Stomach (tissue), 9 donors: ENCODE measurements around the gene CABLES2. TPM values are rescaled to one million over a fixed set of nuclear protein-coding genes. Genes with fewer than 3 reads are reported as not detected.

Source experiments
- DNase-seq, 2 donors: peaks; one replicate each; pipeline versions ENCODE4 v3.0.0 to v3.0.0-alpha.2; 2013 to 2019
- H3K27ac ChIP-seq, 5 donors: fragments of 200-600 bp in 4 of 5; sonication (generic) in 4 of 5; one replicate each; pipeline ENCODE4 v1.5.1; 2013 to 2019; ENCODE audit warnings: mild to moderate bottlenecking in 1 of 5, moderate library complexity in 1 of 5
- H3K27me3 ChIP-seq, 3 donors: fragments of 200-600 bp; sonication (generic); one replicate each; pipeline ENCODE4 v1.5.1; 2017 to 2019; ENCODE audit warnings: mixed run types in 1 of 3
- H3K36me3 ChIP-seq, 4 donors: fragments of 200-600 bp; sonication (generic); 1 replicate in 3 of 4; 2 replicates in 1 of 4; pipeline ENCODE4 v1.5.1; 2016 to 2019
- H3K4me1 ChIP-seq, 4 donors: fragments of 200-600 bp; sonication (generic); one replicate each; pipeline ENCODE4 v1.5.1; 2016 to 2019
- H3K4me3 ChIP-seq, 4 donors: fragments of 200-600 bp; sonication (generic) in 3 of 4; one replicate each; pipeline ENCODE4 v1.5.1; 2016 to 2019; ENCODE audit warnings: mild to moderate bottlenecking in 1 of 4
- H3K9me3 ChIP-seq, 4 donors: fragments of 200-600 bp; sonication (generic); one replicate each; pipeline ENCODE4 v1.5.1; 2016 to 2019
- CTCF ChIP-seq, 7 experiments: fragments of 450-650 bp in 4 of 7; fragments of 200-600 bp in 3 of 7; sonication (generic) in 3 of 7; IDR thresholded peaks; one replicate each; pipeline ENCODE4 v1.5.1; 2016 to 2019; ENCODE audit warnings: antibody characterized with exemption in 7 of 7, control low read depth in 2 of 7, mild to moderate bottlenecking in 1 of 7
- EP300 ChIP-seq: sonication (generic); formaldehyde crosslinking; IDR thresholded peaks from one replicate; pipeline ENCODE4 v1.6.1; 2017; ENCODE audit warnings: antibody characterized with exemption
- POLR2A ChIP-seq, 4 donors: fragments of 450-650 bp; IDR thresholded peaks; one replicate each; pipeline ENCODE4 v1.6.1; 2016; ENCODE audit warnings: antibody characterized with exemption in 4 of 4, control low read depth in 2 of 4, mild to moderate bottlenecking in 1 of 4, moderate library complexity in 1 of 4
- POLR2AphosphoS5 ChIP-seq, 3 donors: sonication (generic); formaldehyde crosslinking; IDR thresholded peaks; one replicate each; pipeline ENCODE4 v1.6.1; 2016; ENCODE audit warnings: antibody characterized with exemption in 3 of 3
- WGBS, 5 donors: extraction: QIAGEN DNeasy Blood & Tissue Kit in 3 of 5; methylation state at CpG; one replicate each; pipeline versions ENCODE4 v1.1.5 to v1.1.7; 2013 to 2018; 5-methylcytosine and 5-hydroxymethylcytosine counted together
- intact Hi-C: fragments of 100-400 bp; cut with DNase I; formaldehyde crosslinking; loops from one replicate; pipeline ENCODE4 v1.15.1; 2023; ENCODE audit warnings: low total_unique reads
- polyA plus RNA-seq, 3 donors: library from polyadenylated mRNA; stranded (reverse); fragments of 200-250 nt; gene quantifications; one replicate each; pipeline ENCODE4 v1.2.3, GENCODE V29; 2013
- total RNA-seq, 5 donors: library from RNA; depleted of rRNA; stranded (reverse); fragments of >200 nt; gene quantifications; one replicate each; pipeline versions ENCODE4 v1.1.0 to v1.2.3, GENCODE V29; 2014 to 2016
- donor health status: healthy with polysubstance abuse.
- donor health status: Bipolar disorder and iron deficiency.
- donor health status: healthy.

The CABLES2 gene
- total and polyA plus RNA-seq, 8 donors = 0.55 to 7.8 (median 1.9) TPM

DNA sequence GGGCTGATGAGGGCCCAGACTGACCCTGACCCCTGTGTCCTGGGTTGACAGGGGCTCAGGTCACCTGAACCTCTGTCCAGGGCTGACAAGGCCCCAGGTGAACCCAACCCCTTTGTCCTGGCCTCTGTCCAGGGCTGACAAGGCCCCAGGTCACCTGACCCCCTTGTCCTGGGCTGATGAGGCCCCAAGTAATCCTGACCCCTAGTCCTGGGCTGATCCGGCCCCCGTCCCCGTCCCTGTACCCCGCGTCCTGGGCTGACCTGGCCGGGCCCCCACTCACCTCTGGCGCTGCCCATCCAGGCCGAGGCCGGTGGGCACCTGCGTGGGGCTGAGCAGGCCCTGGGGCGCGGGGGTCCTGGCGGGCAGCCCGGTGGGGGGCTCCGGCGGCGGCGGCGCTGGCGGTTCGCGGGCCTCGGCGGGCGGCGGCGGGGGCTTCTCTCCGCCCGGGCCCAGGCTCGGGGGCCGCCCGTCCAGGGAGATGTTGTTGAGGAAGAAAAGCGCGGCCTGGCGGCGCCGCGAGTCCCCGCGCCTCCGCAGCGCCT lies 379 bp downstream of the CABLES2 start:
- TF ChIP-seq EP300 (no peak), POLR2A (IDR thresholded peaks at IDR 0.05) (no peak), POLR2AphosphoS5 (IDR thresholded peaks at IDR 0.05) (no peak), CTCF (IDR thresholded peaks at IDR 0.05) (no peak)
- peak in 1 of 2 donors; percentile 40 for DNase-seq
- peaks cover 0 to 16% (median 13%) of the 10 kb centered on the region in 4 donors for H3K36me3 ChIP-seq
- H3K27ac ChIP-seq = peak overlapping the region in 4 of 5 donors; percentile 57 to 84 (median 73)
- H3K27me3 ChIP-seq = no peaks in the 10 kb centered on the region
- peaks cover 43 to 65% (median 53%) of the 10 kb centered on the region in 4 donors for H3K4me1 ChIP-seq
- H3K4me3 ChIP-seq = peak overlapping the region; percentile 63 to 78 (median 68)
- H3K9me3 ChIP-seq = no peaks in the 10 kb centered on the region
- intact Hi-C loops = no loop called here
- 0 to 1% (median 1%) methylated on average over 5 to 42 of the region's 42 CpGs; no CpG with 5 or more reads in 1 of the 5 donors for WGBS, 5 donors

GRCh38 chr20:62405981-62406513 lies 1.0 kb downstream of the CABLES2 start:
- intact Hi-C loops = no loop called here
- Histone ChIP-seq H3K4me3 (peak overlapping the region; percentile 63 to 78 (median 68)), H3K36me3 (peaks cover 0 to 22% (median 19%) of the 10 kb centered on the region in 4 donors), H3K27me3 (no peaks in the 10 kb centered on the region), H3K4me1 (peaks cover 39 to 58% (median 50%) of the 10 kb centered on the region in 4 donors), H3K9me3 (no peaks in the 10 kb centered on the region), H3K27ac (peak overlapping the region in 4 of 5 donors; percentile 32 to 84 (median 73))
- WGBS, 5 donors = 44 to 52% (median 50%) methylated on average over 10 of the region's 10 CpGs
- TF ChIP-seq POLR2AphosphoS5 (IDR thresholded peaks at IDR 0.05) (no peak), EP300 (no peak), POLR2A (IDR thresholded peaks at IDR 0.05) (no peak), CTCF (IDR thresholded peaks at IDR 0.05) (no peak)
- no peak for DNase-seq

DNA sequence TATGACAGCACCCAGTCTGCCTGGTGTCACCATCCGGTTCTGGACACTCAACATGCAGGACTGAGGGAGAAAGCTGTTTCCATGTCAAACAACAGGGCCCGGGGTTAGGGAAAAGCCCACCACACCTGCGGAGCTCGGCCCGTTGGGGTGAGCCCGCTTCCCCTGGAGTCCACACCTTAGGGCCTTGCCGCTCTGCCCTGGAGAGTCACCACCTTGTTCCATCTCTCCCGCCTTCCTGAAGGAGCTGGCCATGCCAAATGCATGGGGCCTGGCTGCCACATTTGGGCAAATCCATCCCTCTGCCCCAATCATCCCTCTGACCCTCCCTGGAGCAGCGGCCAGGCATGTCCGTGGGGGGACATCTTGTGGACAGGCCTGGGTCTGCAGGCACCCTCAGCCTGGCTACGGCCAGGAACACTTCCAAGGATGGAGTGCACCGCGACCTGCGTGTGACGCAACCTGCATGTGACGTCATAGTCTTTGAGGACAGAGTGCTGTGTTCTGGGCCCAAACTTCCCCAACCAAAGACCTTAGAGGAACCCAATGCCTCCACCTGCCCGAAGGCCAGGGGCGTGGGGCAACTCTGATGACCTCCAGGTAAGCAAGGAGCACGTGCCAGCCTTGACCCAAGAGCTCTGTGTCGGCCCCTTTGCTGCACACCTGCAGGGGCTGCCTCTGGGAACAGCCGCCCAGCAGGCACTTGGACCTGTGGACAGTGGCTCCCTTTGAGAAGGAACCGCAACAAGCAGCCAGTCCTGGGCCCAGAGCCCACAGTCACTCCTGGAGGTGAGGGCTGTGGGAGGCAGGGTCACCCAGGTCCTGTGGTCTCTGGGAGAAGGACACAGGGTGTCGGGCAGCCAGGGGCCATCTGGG lies 1.7 kb downstream of the CABLES2 start:
- Histone ChIP-seq H3K4me3 (peak overlapping the region in 2 of 4 donors; percentile 70 to 78), H3K4me1 (peaks cover 34 to 51% (median 45%) of the 10 kb centered on the region in 4 donors), H3K27ac (peak overlapping the region in 4 of 5 donors; percentile 23 to 84 (median 57)), H3K27me3 (no peaks in the 10 kb centered on the region), H3K9me3 (no peaks in the 10 kb centered on the region), H3K36me3 (peaks cover 0 to 29% (median 24%) of the 10 kb centered on the region in 4 donors)
- TF ChIP-seq POLR2AphosphoS5 (IDR thresholded peaks at IDR 0.05) = peak in 1 of 3 donors; percentile 16
- no peak for TF ChIP-seq POLR2A (IDR thresholded peaks at IDR 0.05)
- peak in 5 of 7 experiments; percentile 23 to 60 (median 44) for TF ChIP-seq CTCF (IDR thresholded peaks at IDR 0.05)
- TF ChIP-seq EP300 = no peak
- intact Hi-C loops = no loop called here
- DNase-seq = peak; percentile 54 to 69
- 55 to 72% (median 59%) methylated on average over 16 to 23 of the region's 23 CpGs for WGBS, 5 donors

GRCh38 chr20:62404761-62405107 lies 2.4 kb downstream of the CABLES2 start:
- Histone ChIP-seq H3K4me3 (no peak overlapping the region), H3K36me3 (peaks cover 0 to 33% (median 27%) of the 10 kb centered on the region in 4 donors), H3K9me3 (no peaks in the 10 kb centered on the region), H3K27me3 (no peaks in the 10 kb centered on the region), H3K4me1 (peaks cover 28 to 45% (median 39%) of the 10 kb centered on the region in 4 donors), H3K27ac (no peak overlapping the region)
- intact Hi-C loops = loop anchor here (5.0 kb wide), 1 partner anchor 337 kb away; the partner anchor contains the start of gene TAF4
- WGBS, 5 donors = 85 to 96% (median 95%) methylated on average over 3 to 12 of the region's 12 CpGs
- TF ChIP-seq CTCF (IDR thresholded peaks at IDR 0.05) (no peak), POLR2AphosphoS5 (IDR thresholded peaks at IDR 0.05) (no peak), EP300 (no peak), POLR2A (IDR thresholded peaks at IDR 0.05) (no peak)
- DNase-seq = no peak
